SIG-M5 (cell line): ENCODE measurements around the gene CSF1.
"Not testable (repeated sequence)": the region's sequence is repeated elsewhere in the genome, so short reads cannot be mapped to it uniquely, and the experiment has no call there.

Experiments
- DNase-seq: peaks from one replicate; lab custom pipeline; 2025; lab: John Stamatoyannopoulos, UW

The CSF1 gene, protein sequence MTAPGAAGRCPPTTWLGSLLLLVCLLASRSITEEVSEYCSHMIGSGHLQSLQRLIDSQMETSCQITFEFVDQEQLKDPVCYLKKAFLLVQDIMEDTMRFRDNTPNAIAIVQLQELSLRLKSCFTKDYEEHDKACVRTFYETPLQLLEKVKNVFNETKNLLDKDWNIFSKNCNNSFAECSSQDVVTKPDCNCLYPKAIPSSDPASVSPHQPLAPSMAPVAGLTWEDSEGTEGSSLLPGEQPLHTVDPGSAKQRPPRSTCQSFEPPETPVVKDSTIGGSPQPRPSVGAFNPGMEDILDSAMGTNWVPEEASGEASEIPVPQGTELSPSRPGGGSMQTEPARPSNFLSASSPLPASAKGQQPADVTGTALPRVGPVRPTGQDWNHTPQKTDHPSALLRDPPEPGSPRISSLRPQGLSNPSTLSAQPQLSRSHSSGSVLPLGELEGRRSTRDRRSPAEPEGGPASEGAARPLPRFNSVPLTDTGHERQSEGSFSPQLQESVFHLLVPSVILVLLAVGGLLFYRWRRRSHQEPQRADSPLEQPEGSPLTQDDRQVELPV

GRCh38 chr1:109910123-109910962 is at the start of gene CSF1:
TSS of gene CSF1 (plus strand) at chr1:109910849. CDS start at chr1:109911024, 175 bp downstream.
- no peak for DNase-seq

- not testable (repeated sequence) for DNase-seq
These were observed 49.0 kb upstream of the CSF1 start for GRCh38 chr1:109861616-109862015.

GRCh38 chr1:109863667-109864046 is 47.0 kb upstream of the CSF1 start:
- DNase-seq: no peak

- no peak for DNase-seq
These were observed 46.4 kb upstream of the CSF1 start for GRCh38 chr1:109864047-109864822.

DNA sequence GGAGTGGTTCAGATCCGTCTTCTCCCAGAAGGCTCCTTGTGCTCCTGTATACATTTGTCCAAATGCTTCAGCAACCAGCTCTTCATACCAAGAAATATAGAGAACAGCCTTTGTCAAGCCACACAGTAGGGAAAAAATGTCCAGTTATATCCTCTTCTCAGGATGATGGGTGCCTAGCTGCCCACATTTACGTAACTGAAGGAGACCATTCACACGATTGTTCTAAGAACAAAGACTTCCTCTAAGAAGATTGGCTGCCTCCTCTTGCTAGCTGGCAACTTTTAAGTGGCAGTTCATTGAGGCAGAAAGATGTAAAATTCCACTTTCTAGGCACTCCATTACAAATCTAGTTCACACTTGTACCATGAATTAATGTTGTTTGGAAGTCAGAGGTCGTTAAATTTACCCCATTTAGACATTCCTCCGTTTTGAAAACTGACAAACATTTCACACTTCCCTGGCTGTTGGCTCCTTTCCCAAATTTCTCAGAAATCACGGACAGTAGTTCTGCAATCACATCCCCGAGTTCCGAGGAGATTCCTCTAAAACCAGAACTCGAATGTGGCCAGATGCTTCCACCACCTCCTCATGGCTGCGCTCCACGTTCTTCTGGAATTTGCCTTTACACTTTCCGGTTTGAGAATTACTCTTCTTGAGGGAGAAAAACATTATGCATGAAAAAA is 45.6 kb upstream of the CSF1 start:
- no peak for DNase-seq

DNA sequence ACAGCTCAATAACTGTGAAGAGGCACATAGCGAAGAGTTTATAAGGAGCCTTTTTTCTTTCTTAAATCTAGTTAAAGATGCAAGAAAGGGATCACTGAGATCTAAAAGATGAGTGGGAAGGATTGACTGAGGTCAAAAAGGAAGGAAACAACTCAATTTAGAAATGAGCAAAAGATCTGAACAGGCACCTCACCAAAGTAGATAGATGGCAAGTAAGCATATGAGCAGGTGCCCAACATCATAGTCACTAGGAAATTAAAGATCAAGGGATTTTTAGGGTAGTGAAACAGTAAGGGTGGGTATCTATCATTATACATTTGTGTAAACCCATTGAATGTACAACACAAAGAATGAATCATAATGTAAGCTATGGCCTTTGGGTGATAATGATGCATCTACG is 44.6 kb upstream of the CSF1 start:
- DNase-seq: no peak

- DNase-seq: no peak
These were observed 37.1 kb upstream of the CSF1 start for GRCh38 chr1:109873278-109874175.

GRCh38 chr1:109874445-109874844 is 36.2 kb upstream of the CSF1 start:
- no peak for DNase-seq

GRCh38 chr1:109875874-109876273 is 34.8 kb upstream of the CSF1 start:
- DNase-seq: no peak

DNA sequence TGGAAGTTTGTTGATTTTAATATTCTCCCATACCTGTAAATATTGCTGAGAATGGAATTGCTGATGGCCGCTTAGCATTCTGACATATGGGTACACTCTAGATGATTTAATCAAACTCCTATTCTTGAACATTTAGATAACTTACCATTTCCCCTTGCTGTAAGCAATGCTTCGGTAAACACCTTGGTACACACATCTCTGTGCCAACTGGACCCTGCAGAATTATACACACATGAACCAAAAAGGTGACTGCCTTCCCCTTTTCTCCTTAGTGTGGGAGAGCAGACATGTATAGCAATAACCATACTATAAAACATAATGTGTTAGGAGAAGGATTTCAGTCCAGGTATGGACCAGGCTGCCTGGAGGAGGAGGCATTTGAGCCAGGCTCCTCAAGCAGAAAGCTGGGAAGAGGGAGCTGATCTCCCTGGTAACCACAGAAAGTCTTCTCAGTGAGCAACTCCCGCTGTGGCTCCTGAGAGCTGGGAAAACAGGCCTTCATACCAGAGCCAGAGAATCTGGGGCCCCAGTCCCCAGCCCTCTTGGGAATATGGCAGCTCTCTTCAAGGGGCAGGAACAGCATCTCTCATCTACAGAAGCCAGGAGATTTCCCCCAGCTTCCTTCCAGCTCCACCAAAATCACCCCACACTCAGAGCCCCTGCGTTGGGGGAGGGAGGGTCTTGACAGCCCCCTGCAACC is 33.9 kb upstream of the CSF1 start:
- DNase-seq: no peak

GRCh38 chr1:109877317-109877771 is 33.3 kb upstream of the CSF1 start:
- no peak for DNase-seq

- no peak for DNase-seq
These were observed 32.9 kb upstream of the CSF1 start for GRCh38 chr1:109877776-109878175.

DNA sequence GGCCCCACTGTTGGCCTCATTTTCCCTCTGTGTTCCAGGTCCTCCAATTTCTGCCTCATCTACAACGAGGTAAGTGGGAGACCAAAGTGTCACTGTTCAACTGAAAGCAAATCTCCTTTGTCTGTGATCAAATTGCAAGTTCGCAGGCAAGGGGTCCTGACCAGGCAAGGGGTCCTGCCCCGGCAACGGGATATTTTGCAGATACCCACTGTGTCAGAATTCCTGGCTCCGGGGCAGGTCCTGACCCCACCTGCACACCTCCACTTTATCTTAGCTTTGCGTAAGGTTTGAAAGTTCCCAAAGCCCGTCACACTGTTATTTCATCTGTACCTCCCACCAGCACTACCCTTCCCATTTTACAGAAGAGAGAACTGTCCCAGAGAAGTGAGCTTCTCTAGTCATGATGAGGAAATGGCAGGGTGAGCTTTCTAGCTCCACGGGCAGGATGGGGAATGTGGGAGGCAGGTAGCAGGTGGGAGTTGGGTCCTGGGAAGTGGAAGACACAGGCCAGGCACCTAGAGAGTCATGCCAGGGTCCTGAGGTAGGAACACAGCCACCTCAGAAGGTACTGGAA is 32.0 kb upstream of the CSF1 start:
- no peak for DNase-seq

- DNase-seq: not testable (repeated sequence)
These were observed 31.3 kb upstream of the CSF1 start for GRCh38 chr1:109879371-109879770.

- no peak for DNase-seq
These were observed 30.6 kb upstream of the CSF1 start for GRCh38 chr1:109879881-109880525.

DNA sequence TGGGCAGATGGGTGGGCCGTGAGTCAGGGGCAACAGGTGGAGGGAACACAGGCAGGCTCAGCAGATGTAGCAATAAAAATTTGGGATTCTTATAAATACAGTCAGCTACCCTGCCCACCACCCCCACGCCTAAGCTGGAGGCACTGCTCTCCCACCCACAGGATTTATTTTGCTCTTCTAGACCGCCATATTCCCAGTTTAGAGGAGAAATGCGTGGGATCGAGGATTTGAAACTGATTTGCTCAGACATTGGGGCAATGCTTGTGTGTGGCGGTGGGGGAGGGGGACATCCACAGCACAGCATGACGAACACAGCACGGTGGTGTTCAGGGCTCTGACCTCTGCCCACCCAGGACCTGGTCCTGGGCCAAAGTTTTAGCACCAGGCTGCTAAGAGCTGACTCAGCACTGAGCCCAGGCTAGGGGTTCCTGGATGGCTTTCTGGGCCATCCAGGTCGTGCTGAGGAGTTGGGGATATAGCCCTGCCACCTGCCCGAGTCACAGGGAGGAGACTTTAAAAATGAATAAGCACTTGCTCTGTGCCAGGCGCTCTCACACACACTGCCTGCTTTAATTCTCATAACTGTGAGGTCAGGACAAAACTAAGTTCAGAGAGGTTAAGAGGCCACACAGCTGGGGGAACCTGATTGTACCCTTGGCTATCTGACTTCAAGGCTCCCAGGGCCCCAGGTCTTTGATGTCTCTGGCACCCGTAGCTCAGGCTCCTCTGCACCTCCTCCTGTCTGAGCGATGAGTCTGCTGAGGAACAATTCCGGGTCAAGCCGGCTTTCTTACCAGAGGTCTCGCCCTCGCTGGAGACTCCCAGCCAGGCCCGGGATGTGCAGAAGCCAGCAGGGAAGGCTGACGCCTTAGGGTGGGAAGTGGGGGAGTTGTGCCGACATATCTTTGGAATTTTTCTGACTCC is 29.4 kb upstream of the CSF1 start:
- no peak for DNase-seq

GRCh38 chr1:109881906-109882287 is 28.8 kb upstream of the CSF1 start:
- DNase-seq: no peak
